ENCODE measurements around the gene NTRK2.

Gene NTRK2

GRCh38 chr9:84935528-84936117, 266.1 kb downstream of the NTRK2 start:
- DNase-seq (ENCODE audit: low read depth in 2 of 2), result no peak

- no peak for DNase-seq (ENCODE audit: low read depth in 2 of 2)
These were observed 267.7 kb downstream of the NTRK2 start for GRCh38 chr9:84937180-84937579.

GRCh38 chr9:84937581-84937980, 268.1 kb downstream of the NTRK2 start:
- no peak for DNase-seq (ENCODE audit: low read depth in 2 of 2)

GRCh38 chr9:84939774-84940173, 270.2 kb downstream of the NTRK2 start:
- no peak for DNase-seq (ENCODE audit: low read depth in 2 of 2)

GRCh38 chr9:84940294-84940693, 270.8 kb downstream of the NTRK2 start:
- no peak for DNase-seq (ENCODE audit: low read depth in 2 of 2)

GRCh38 chr9:84941792-84942191, 272.3 kb downstream of the NTRK2 start:
- no peak for DNase-seq (ENCODE audit: low read depth in 2 of 2)

- DNase-seq (ENCODE audit: low read depth in 2 of 2), result no peak
These were observed 274.0 kb downstream of the NTRK2 start for GRCh38 chr9:84943482-84944050.

GRCh38 chr9:84945878-84946538, 276.5 kb downstream of the NTRK2 start:
- no peak for DNase-seq (ENCODE audit: low read depth in 2 of 2)

GRCh38 chr9:84947412-84947972, 278.0 kb downstream of the NTRK2 start:
- DNase-seq (ENCODE audit: low read depth in 2 of 2), result no peak

GRCh38 chr9:84949258-84949657, 279.7 kb downstream of the NTRK2 start:
- DNase-seq (ENCODE audit: low read depth in 2 of 2), result no peak

- DNase-seq (ENCODE audit: low read depth in 2 of 2), result no peak
These were observed 280.4 kb downstream of the NTRK2 start for GRCh38 chr9:84949971-84950370.

GRCh38 chr9:84950879-84951811, 281.6 kb downstream of the NTRK2 start:
- DNase-seq (ENCODE audit: low read depth in 2 of 2), result no peak

GRCh38 chr9:84953252-84953773, 283.8 kb downstream of the NTRK2 start:
- DNase-seq (ENCODE audit: low read depth in 2 of 2), result no peak

GRCh38 chr9:84953797-84954705, 284.5 kb downstream of the NTRK2 start:
- peak; percentile 16 to 30 for DNase-seq (ENCODE audit: low read depth in 2 of 2)

GRCh38 chr9:84955155-84955554, 285.6 kb downstream of the NTRK2 start:
- no peak for DNase-seq (ENCODE audit: low read depth in 2 of 2)

- DNase-seq (ENCODE audit: low read depth in 2 of 2), result no peak
These were observed 286.4 kb downstream of the NTRK2 start for GRCh38 chr9:84955971-84956370.

GRCh38 chr9:84959339-84959738, 289.8 kb downstream of the NTRK2 start:
- DNase-seq (ENCODE audit: low read depth in 2 of 2), result no peak

- DNase-seq (ENCODE audit: low read depth in 2 of 2), result no peak
These were observed 297.6 kb downstream of the NTRK2 start for GRCh38 chr9:84966876-84967830.

- no peak for DNase-seq (ENCODE audit: low read depth in 2 of 2)
These were observed 299.6 kb downstream of the NTRK2 start for GRCh38 chr9:84969084-84969483.

Measured in stimulated activated CD8-positive, alpha-beta memory T cell treated with anti-CD3 and anti-CD28 coated beads, Interleukin-15, amount 100 ng/mL, for 48 hours (primary cell).